ENCODE results near the gene AHSA1.

GRCh38 chr14:77498120-77498979, 40.5 kb downstream of the AHSA1 start, which contains the start of gene ISM2:
- peak; percentile 36; the same call in 1 of the 2 replicates for TF ChIP-seq TAF1 (IDR thresholded peaks at IDR 0.05; ENCODE audit: low read depth)
- TF ChIP-seq YY1 (IDR thresholded peaks at IDR 0.05; ENCODE audit: low read depth) = no peak
- TF ChIP-seq EP300 (IDR thresholded peaks at IDR 0.05; ENCODE audit: borderline replicate concordance) = no peak
- TF ChIP-seq, protein P1, sequence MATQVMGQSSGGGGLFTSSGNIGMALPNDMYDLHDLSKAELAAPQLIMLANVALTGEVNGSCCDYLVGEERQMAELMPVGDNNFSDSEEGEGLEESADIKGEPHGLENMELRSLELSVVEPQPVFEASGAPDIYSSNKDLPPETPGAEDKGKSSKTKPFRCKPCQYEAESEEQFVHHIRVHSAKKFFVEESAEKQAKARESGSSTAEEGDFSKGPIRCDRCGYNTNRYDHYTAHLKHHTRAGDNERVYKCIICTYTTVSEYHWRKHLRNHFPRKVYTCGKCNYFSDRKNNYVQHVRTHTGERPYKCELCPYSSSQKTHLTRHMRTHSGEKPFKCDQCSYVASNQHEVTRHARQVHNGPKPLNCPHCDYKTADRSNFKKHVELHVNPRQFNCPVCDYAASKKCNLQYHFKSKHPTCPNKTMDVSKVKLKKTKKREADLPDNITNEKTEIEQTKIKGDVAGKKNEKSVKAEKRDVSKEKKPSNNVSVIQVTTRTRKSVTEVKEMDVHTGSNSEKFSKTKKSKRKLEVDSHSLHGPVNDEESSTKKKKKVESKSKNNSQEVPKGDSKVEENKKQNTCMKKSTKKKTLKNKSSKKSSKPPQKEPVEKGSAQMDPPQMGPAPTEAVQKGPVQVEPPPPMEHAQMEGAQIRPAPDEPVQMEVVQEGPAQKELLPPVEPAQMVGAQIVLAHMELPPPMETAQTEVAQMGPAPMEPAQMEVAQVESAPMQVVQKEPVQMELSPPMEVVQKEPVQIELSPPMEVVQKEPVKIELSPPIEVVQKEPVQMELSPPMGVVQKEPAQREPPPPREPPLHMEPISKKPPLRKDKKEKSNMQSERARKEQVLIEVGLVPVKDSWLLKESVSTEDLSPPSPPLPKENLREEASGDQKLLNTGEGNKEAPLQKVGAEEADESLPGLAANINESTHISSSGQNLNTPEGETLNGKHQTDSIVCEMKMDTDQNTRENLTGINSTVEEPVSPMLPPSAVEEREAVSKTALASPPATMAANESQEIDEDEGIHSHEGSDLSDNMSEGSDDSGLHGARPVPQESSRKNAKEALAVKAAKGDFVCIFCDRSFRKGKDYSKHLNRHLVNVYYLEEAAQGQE (IDR thresholded peaks at IDR 0.05; ENCODE audit: low read depth) = no peak; the same call in 1 of the 2 replicates
- TF ChIP-seq, protein P2, sequence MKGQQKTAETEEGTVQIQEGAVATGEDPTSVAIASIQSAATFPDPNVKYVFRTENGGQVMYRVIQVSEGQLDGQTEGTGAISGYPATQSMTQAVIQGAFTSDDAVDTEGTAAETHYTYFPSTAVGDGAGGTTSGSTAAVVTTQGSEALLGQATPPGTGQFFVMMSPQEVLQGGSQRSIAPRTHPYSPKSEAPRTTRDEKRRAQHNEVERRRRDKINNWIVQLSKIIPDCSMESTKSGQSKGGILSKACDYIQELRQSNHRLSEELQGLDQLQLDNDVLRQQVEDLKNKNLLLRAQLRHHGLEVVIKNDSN (IDR thresholded peaks at IDR 0.05) = no peak
- TF ChIP-seq NFIC (IDR thresholded peaks at IDR 0.05) = no peak
- TF ChIP-seq RAD21 (IDR thresholded peaks at IDR 0.05; ENCODE audit: low read depth) = no peak
- peak; percentile 74 for TF ChIP-seq ZBTB7A (IDR thresholded peaks at IDR 0.05; ENCODE audit: low read depth)
- TF ChIP-seq TCF12 (IDR thresholded peaks at IDR 0.05; ENCODE audit: low read depth) = 0 out of 2 replicates have a peak, but pooled peaks have one; percentile 12
- no peak for TF ChIP-seq EGR1 (IDR thresholded peaks at IDR 0.05)
- no peak for TF ChIP-seq CREB1 (IDR thresholded peaks at IDR 0.05; ENCODE audit: low read depth)
- no peak for TF ChIP-seq FOXM1 (IDR thresholded peaks at IDR 0.05; ENCODE audit: borderline replicate concordance, low read depth)
- TF ChIP-seq CEBPB (IDR thresholded peaks at IDR 0.05) = no peak
